GM11168 (cell line): ENCODE results near the gene PTGFRN.
"Not testable (repeated sequence)": the region's sequence is repeated elsewhere in the genome, so short reads cannot be mapped to it uniquely, and the experiment has no call there.

Experiments
- in situ Hi-C: fragments of 300-500 bp; cut with MboI; formaldehyde crosslinking; loops from one replicate; pipeline ENCODE4 v1.12.0; 2022; ENCODE audit warnings: low sequenced_read_pairs; ENCODE audit not compliant: unreplicated experiment

Gene PTGFRN

GRCh38 chr1:116962987-116963639, 53.4 kb downstream of the PTGFRN start:
- in situ Hi-C loops: no loop called here

- in situ Hi-C loops: no loop called here
These were observed 57.1 kb downstream of the PTGFRN start for GRCh38 chr1:116966791-116967190.

- in situ Hi-C loops: no loop called here
These were observed 59.0 kb downstream of the PTGFRN start for GRCh38 chr1:116968724-116969123.

GRCh38 chr1:116971258-116971860, 61.6 kb downstream of the PTGFRN start:
- in situ Hi-C loops: no loop called here

- in situ Hi-C loops: no loop called here
These were observed 62.4 kb downstream of the PTGFRN start for GRCh38 chr1:116971965-116972673.

GRCh38 chr1:116972674-116973030, 62.9 kb downstream of the PTGFRN start:
- in situ Hi-C loops: no loop called here

- in situ Hi-C loops: not testable (repeated sequence)
These were observed 70.6 kb downstream of the PTGFRN start for GRCh38 chr1:116980309-116980708.

- in situ Hi-C loops: no loop called here
These were observed 71.9 kb downstream of the PTGFRN start for GRCh38 chr1:116981521-116982037.

- in situ Hi-C loops: no loop called here
These were observed 72.7 kb downstream of the PTGFRN start for GRCh38 chr1:116982319-116983004.

GRCh38 chr1:116983112-116983511, 73.4 kb downstream of the PTGFRN start:
- in situ Hi-C loops: no loop called here

- in situ Hi-C loops: no loop called here
These were observed 74.0 kb downstream of the PTGFRN start for GRCh38 chr1:116983678-116984077.

- in situ Hi-C loops: no loop called here
These were observed 74.9 kb downstream of the PTGFRN start for GRCh38 chr1:116984406-116985160.

GRCh38 chr1:116986421-116987255, 76.9 kb downstream of the PTGFRN start:
- in situ Hi-C loops: no loop called here

GRCh38 chr1:116987256-116987555, 77.5 kb downstream of the PTGFRN start:
- in situ Hi-C loops: no loop called here

GRCh38 chr1:116988248-116988647, 78.5 kb downstream of the PTGFRN start:
- in situ Hi-C loops: no loop called here

GRCh38 chr1:116988908-116989307, 79.2 kb downstream of the PTGFRN start:
- in situ Hi-C loops: no loop called here

GRCh38 chr1:116989835-116990234, 80.1 kb downstream of the PTGFRN start:
- in situ Hi-C loops: no loop called here

GRCh38 chr1:116990612-116991151, 81.0 kb downstream of the PTGFRN start:
- in situ Hi-C loops: no loop called here

GRCh38 chr1:116991171-116991845, 81.6 kb downstream of the PTGFRN start:
- in situ Hi-C loops: no loop called here
